Heart right ventricle (tissue), 16 donors: Measurements from ENCODE around the gene EEFSEC. TPM values are rescaled to one million over a fixed set of nuclear protein-coding genes. Genes with fewer than 3 reads are reported as not detected.

Experiments
- ATAC-seq, 8 donors: fragments of 200-7000 bp; cut with Tn5 transposase; one replicate each; pipeline ENCODE4 v1.9.1; 2020; ENCODE audit warnings: mild to moderate bottlenecking in 8 of 8, moderate library complexity in 8 of 8, moderate number of reproducible peaks in 1 of 8
- DNase-seq, 2 donors: peaks; one replicate each; pipeline ENCODE4 v3.0.0-alpha.2; 2020
- H3K27ac ChIP-seq, 10 donors: fragments of 200-600 bp; sonication (generic) in 2 of 10; one replicate each; pipeline versions ENCODE4 v1.5.0 to v1.8.0; 2020 to 2022; ENCODE audit warnings: mild to moderate bottlenecking in 3 of 10
- H3K27me3 ChIP-seq, 7 donors: fragments of 200-600 bp; one replicate each; pipeline ENCODE4 v1.8.0; 2021 to 2022; ENCODE audit warnings: mild to moderate bottlenecking in 2 of 7
- H3K36me3 ChIP-seq, 9 donors: fragments of 200-600 bp; sonication (generic) in 1 of 9; one replicate each; pipeline versions ENCODE4 v1.5.0 to v1.8.0; 2020 to 2022; ENCODE audit warnings: mild to moderate bottlenecking in 2 of 9
- H3K4me1 ChIP-seq, 9 donors: fragments of 200-600 bp; sonication (generic) in 1 of 9; one replicate each; pipeline versions ENCODE4 v1.5.0 to v1.8.0; 2020 to 2022; ENCODE audit warnings: mild to moderate bottlenecking in 4 of 9
- H3K4me3 ChIP-seq, 10 donors: fragments of 200-600 bp; sonication (generic) in 2 of 10; one replicate each; pipeline versions ENCODE4 v1.5.0 to v1.8.0; 2020 to 2022; ENCODE audit warnings: mild to moderate bottlenecking in 7 of 10, moderate library complexity in 2 of 10
- H3K9me3 ChIP-seq, 11 donors: fragments of 200-600 bp in 10 of 11; sonication (generic) in 2 of 11; one replicate each; pipeline versions ENCODE4 v1.5.0 to v1.8.0; 2013 to 2022; ENCODE audit warnings: mild to moderate bottlenecking in 2 of 11, control low read depth in 1 of 11, moderate library complexity in 1 of 11
- CTCF ChIP-seq, 9 donors: fragments of 200-600 bp; sonication (generic) in 2 of 9; IDR thresholded peaks; one replicate each; pipeline versions ENCODE4 v1.5.0 to v1.8.0; 2021 to 2022; ENCODE audit warnings: antibody characterized with exemption in 9 of 9, mild to moderate bottlenecking in 5 of 9, moderate library complexity in 1 of 9
- WGBS, 2 donors: extraction: QIAGEN DNeasy Blood & Tissue Kit; methylation state at CpG; one replicate each; pipeline ENCODE4 v1.1.7; 2013; ENCODE audit warnings: inconsistent platforms in 1 of 2; 5-methylcytosine and 5-hydroxymethylcytosine counted together
- intact Hi-C, 10 donors: fragments of 100-400 bp; cut with DNase I; formaldehyde crosslinking; loops; one replicate each; pipeline versions ENCODE4 v1.11.1 to v1.14.2; 2022
- polyA plus RNA-seq, 2 donors: library from polyadenylated mRNA; stranded (reverse); fragments of 200-250 nt; gene quantifications; one replicate each; pipeline ENCODE4 v1.2.3, GENCODE V29; 2013
- total RNA-seq, 10 donors: library from RNA; stranded (reverse); fragmentation: NEBNext Ultra II Directional in 3 of 10; extraction: Animal tissue kit (Norgen Biotek cat#: 25700) in 3 of 10; gene quantifications; one replicate each; pipeline versions ENCODE4 v1.2.1 to v1.2.4, GENCODE V29; 2021 to 2023
- donor health status: Arrhythmogenic right ventricular cardiomyopathy.
- donor health status: ischemic (EF 13 %, LVEDD 7.1; RV severe dilation, severe dysfunction).
- donor health status: healthy with polysubstance abuse.
- donor health status: DM: no; HTN: yes; CAD: no.
- donor health status: DM: no; HTN: no; CAD: no.
- donor health status: ischemic (EF 25% LVEDD 6.9; RV normal size, moderate dysfunction).
- donor health status: ischemic (EF 25% LVEDD 5.7; RV mildly dilated, moderate dysfunction).
- donor health status: healthy.
- donor health status: DM: yes; HTN: yes; CAD: no.
- donor health status: Ischemic cardiomyopathy.
- donor health status: ischemic (EF 35%, LVEDD 5.7; RV mildly dilated, moderate dysfunction).
- donor health status: nonischemic (EF 11% LVEDD 7.7; RV severe dilation, severe dysfunction).
- donor health status: DM: yes; HTN: yes; CAD: no.
- donor health status: PGD.
- donor health status: ischemic (EF 29% LVEDD 5.4; RV normal size, mild dysfunction).
- donor health status: nonischemic (EF 23%, LVEDD 6.1; RV moderate dilation, normal function).

Gene EEFSEC
- total and polyA plus RNA-seq, 12 donors, result 16.5 to 29.5 (median 25.0) TPM

DNA sequence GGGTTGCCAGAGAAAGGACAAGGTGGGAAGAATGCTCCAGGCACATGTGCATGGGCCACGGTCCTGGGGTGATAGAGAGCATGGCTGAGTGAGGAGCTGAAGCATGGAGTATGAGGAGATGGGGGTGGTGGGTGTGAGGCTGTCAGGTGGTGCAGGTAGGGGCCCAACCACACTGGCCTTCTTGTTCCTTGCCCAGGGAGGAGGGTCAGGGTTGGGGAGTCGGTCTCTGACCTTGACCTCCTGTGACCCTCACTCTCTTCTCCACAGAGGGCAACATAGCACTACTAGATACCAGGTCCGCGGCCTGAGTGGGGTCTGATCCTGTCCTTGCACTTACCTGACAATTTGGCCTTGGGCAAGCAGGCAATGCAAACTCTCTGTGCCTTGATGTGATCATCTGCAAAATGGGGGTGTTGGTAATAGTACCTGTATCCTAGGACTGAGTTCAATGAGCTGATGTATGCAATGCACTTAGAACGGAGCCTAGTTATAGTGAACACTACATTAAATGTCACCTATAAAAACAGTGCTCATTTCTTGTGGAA is 75.2 kb downstream of the EEFSEC start:
- ATAC-seq (no peak), DNase-seq (no peak)
- WGBS, 2 donors, result 94 to 96% methylated on average over 5 of the region's 5 CpGs
- no peak for TF ChIP-seq CTCF (IDR thresholded peaks at IDR 0.05)
- Histone ChIP-seq H3K27me3 (no peaks in the 10 kb centered on the region), H3K9me3 (peaks cover 0 to 4% (median 0%) of the 10 kb centered on the region in 11 donors), H3K4me3 (no peak overlapping the region), H3K36me3 (no peaks in the 10 kb centered on the region), H3K27ac (peak overlapping the region in 1 of 10 donors; percentile 39), H3K4me1 (peaks cover 0 to 46% (median 15%) of the 10 kb centered on the region in 9 donors)
- intact Hi-C loops, result loop anchor here in 2 of 10 donors (5.0 kb wide), 1 partner anchor 94 kb away; no protein-coding TSS in a partner anchor

DNA sequence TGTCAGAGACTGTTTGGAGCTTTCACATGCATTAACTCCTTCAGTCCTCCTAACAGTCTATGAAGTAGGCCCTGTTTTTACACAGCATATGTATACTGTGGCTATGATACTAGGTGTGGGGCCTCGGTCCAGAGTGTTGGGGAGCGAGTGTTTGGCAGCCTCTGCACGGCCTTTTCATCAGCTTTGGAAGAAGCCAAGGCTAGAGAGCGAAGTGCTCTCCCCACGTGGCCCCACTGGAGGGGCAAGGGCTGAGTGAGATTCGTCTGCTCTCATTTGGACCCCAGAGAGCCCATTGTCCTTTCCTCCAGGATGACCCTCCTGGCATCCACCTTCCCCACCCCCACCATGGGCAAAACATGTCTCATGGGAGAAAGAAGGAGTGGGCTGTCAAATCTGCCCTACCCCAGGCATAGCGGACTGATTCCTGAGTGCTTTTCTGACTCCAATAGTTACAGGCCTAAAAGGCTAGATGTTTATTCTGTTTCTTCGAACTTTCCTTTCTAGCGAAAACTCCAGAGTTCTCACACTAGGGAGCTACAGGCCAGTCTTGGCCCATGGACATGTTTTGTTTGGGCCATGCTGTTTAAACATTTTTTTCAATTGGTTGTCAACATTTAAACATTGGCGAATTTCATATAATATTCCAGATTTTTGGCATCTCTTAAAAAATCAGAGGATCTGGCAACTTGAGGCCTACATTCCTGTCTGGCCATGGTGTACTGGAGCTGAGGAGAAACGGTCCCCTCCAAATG is 76.0 kb downstream of the EEFSEC start:
- DNase-seq (no peak), ATAC-seq (peak in 4 of 8 donors; percentile 31 to 47 (median 40))
- Histone ChIP-seq H3K27me3 (no peaks in the 10 kb centered on the region), H3K9me3 (no peaks in the 10 kb centered on the region), H3K4me1 (peaks cover 0 to 46% (median 15%) of the 10 kb centered on the region in 9 donors), H3K4me3 (no peak overlapping the region), H3K36me3 (no peaks in the 10 kb centered on the region), H3K27ac (peak overlapping the region in 4 of 10 donors; percentile 3 to 39 (median 28))
- 55 to 70% methylated on average over 11 of the region's 11 CpGs for WGBS, 2 donors
- intact Hi-C loops, result loop anchor here in 2 of 10 donors (5.0 kb wide), 1 partner anchor 93 kb away; no protein-coding TSS in a partner anchor
- TF ChIP-seq CTCF (IDR thresholded peaks at IDR 0.05), result no peak

DNA sequence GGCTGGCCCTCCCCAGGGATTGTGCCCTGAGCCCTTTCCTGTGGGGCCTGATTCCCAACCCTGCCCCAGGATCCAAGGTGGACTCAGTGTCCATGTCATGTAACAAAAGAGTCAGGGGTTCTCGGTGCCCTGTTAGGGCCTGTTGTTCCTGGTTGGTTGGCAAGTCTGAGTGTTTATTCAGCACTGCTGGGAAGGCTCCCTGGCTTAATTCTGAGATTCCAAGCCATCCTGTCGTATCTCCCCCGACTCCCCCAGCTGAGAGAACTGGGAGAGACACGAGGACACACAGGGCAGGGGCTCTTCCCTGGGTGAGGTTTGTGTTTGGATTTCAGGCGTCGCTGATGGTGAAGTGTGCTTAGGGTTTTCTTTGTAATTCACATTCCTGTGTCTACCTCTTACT is 78.3 kb downstream of the EEFSEC start:
- WGBS, 2 donors, result 75 to 88% methylated on average over 6 of the region's 6 CpGs
- no peak overlapping the region for H3K4me3 ChIP-seq
- no peak for TF ChIP-seq CTCF (IDR thresholded peaks at IDR 0.05)
- no peak for DNase-seq
- no peak overlapping the region for H3K27ac ChIP-seq
- intact Hi-C loops, result loop anchor here in 1 of 10 donors (5.0 kb wide), 1 partner anchor 91 kb away; no protein-coding TSS in a partner anchor
- no peaks in the 10 kb centered on the region for H3K9me3 ChIP-seq
- ATAC-seq, result no peak
- H3K27me3 ChIP-seq, result no peaks in the 10 kb centered on the region
- H3K36me3 ChIP-seq, result no peaks in the 10 kb centered on the region
- H3K4me1 ChIP-seq, result peaks cover 0 to 67% (median 21%) of the 10 kb centered on the region in 9 donors

DNA sequence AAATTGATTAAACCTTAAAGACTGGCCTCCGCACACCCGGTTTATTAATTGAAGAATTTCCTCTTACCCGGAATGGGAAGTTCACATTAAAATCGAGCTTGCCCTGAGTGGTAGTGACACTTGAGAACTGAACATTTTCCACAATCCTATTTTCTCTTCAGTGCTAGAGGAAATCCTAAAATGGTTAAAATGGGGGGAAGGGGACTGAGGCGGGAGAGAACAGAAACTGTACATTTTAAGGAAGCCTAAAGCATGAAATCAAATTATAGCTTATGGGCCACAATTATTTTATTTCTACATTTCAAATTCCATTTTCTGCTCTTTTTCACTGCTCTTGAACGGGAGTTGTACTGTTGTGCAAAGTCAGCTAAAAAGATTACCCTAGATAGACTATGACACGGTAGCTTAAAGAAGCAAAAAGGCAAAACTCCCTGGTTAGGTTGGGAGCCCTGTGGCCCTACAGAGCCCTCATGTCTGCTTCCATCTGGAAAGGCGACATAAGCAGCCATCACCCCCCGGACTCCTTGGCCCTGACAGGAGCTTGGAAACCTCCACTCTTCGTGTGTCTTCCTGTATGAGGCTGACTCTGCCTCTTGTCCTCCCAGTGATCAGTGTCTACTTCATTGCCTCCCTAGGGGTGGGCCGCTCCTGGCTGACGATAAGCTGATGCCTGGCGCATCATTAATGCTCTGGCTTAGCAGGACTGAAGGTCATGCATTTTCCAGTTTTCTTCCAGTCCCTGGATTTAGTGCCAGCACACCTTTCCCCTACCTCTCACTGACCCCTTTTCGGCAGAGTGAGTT is 79.3 kb downstream of the EEFSEC start:
- no peak for ATAC-seq
- WGBS, 2 donors, result 59 to 70% methylated on average over 14 of the region's 14 CpGs

More for the DNA sequence above, 79.3 kb downstream of the EEFSEC start:
- intact Hi-C loops, result loop anchor here in 1 of 10 donors (5.0 kb wide), 1 partner anchor 90 kb away; no protein-coding TSS in a partner anchor
- no peak overlapping the region for H3K27ac ChIP-seq
- DNase-seq, result no peak
- no peaks in the 10 kb centered on the region for H3K27me3 ChIP-seq
- H3K4me1 ChIP-seq, result peaks cover 0 to 70% (median 27%) of the 10 kb centered on the region in 9 donors
- TF ChIP-seq CTCF (IDR thresholded peaks at IDR 0.05), result no peak
- H3K9me3 ChIP-seq, result no peaks in the 10 kb centered on the region
- H3K36me3 ChIP-seq, result no peaks in the 10 kb centered on the region
- no peak overlapping the region for H3K4me3 ChIP-seq
